Karpas-422 (cell line): ENCODE data around the gene KCNQ1. TPM values are rescaled to one million over a fixed set of nuclear protein-coding genes. Genes with fewer than 3 reads are reported as not detected.

Experiments
- DNase-seq: peaks from one replicate; pipeline ENCODE4 v3.0.0-alpha.2; 2015
- H2AFZ ChIP-seq: fragments of 200-600 bp; sonication (generic); 2 replicates; pipeline ENCODE4 v1.6.1; 2014; ENCODE audit warnings: antibody characterized with exemption, low read length, mixed read lengths
- H3K27ac ChIP-seq: fragments of 200-600 bp; sonication (generic); 2 replicates; pipeline ENCODE4 v1.5.1; 2014; ENCODE audit warnings: mild to moderate bottlenecking, low read length, moderate library complexity
- H3K27me3 ChIP-seq: fragments of 200-600 bp; sonication (generic); 2 replicates; pipeline ENCODE4 v1.6.1; 2014; ENCODE audit warnings: low read length, mixed read lengths
- H3K36me3 ChIP-seq: fragments of 200-600 bp; sonication (generic); 2 replicates; pipeline ENCODE4 v1.6.1; 2014; ENCODE audit warnings: low read length, mixed read lengths; ENCODE audit not compliant: insufficient read depth
- H3K4me1 ChIP-seq: fragments of 200-600 bp; sonication (generic); 2 replicates; pipeline ENCODE4 v1.6.1; 2014; ENCODE audit warnings: mild to moderate bottlenecking, low read length, mixed read lengths
- H3K4me2 ChIP-seq: fragments of 200-600 bp; sonication (generic); 2 replicates; pipeline ENCODE4 v1.6.1; 2014; ENCODE audit warnings: low read length, low read depth, mild to moderate bottlenecking; ENCODE audit not compliant: poor library complexity, severe bottlenecking
- H3K4me3 ChIP-seq: fragments of 200-600 bp; sonication (generic); 2 replicates; pipeline ENCODE4 v1.5.1; 2014; ENCODE audit warnings: mild to moderate bottlenecking, antibody characterized with exemption, low read length, mixed read lengths
- H3K79me2 ChIP-seq: fragments of 200-600 bp; sonication (generic); 2 replicates; pipeline ENCODE4 v1.6.1; 2014; ENCODE audit warnings: mild to moderate bottlenecking, low read length, mixed read lengths
- H3K9ac ChIP-seq: fragments of 200-600 bp; sonication (generic); 2 replicates; pipeline ENCODE4 v1.6.0; 2014; ENCODE audit warnings: low read length
- H3K9me2 ChIP-seq: fragments of 200-600 bp; sonication (generic), shearing (Covaris generic); replicated peaks from 2 replicates; pipeline ENCODE4 v1.6.0; 2014; ENCODE audit warnings: mild to moderate bottlenecking, low read length, moderate library complexity; ENCODE audit not compliant: insufficient read depth
- H3K9me3 ChIP-seq: fragments of 300-700, 200-600 bp; sonication (generic); 2 replicates; pipeline ENCODE4 v1.6.1; 2014; ENCODE audit warnings: low read length, mixed read lengths
- H4K20me1 ChIP-seq: fragments of 200-600 bp; sonication (generic); 2 replicates; pipeline ENCODE4 v1.6.1; 2014; ENCODE audit warnings: mild to moderate bottlenecking, antibody characterized with exemption, low read length, low read depth; ENCODE audit not compliant: insufficient read depth
- total RNA-seq: library from RNA; depleted of rRNA; stranded (reverse); fragments of >200 nt; shearing (Covaris generic); gene quantifications from 2 replicates; pipeline ENCODE4 v1.2.3, GENCODE V29; 2014; ENCODE audit warnings: low replicate concordance

Gene KCNQ1
- total RNA-seq, 1 experiment from 2014 or later = not detected

- no peaks in the 10 kb centered on the region for H3K79me2 ChIP-seq
- H3K36me3 ChIP-seq = no peaks in the 10 kb centered on the region
- H3K9me2 ChIP-seq = no peaks in the 10 kb centered on the region
- H3K9ac ChIP-seq = no peak overlapping the region
- no peak overlapping the region for H3K27ac ChIP-seq
- no peak overlapping the region for H3K4me2 ChIP-seq
- DNase-seq = no peak
- no peaks in the 10 kb centered on the region for H3K27me3 ChIP-seq
- H4K20me1 ChIP-seq = no peaks in the 10 kb centered on the region
- no peak overlapping the region for H3K4me3 ChIP-seq
- no peaks in the 10 kb centered on the region for H3K9me3 ChIP-seq
- no peaks in the 10 kb centered on the region for H3K4me1 ChIP-seq
- H2AFZ ChIP-seq = no peak overlapping the region
Measured at GRCh38 chr11:2517386-2518064, 72.7 kb downstream of the KCNQ1 start.

GRCh38 chr11:2518111-2518982 is 73.5 kb downstream of the KCNQ1 start:
- Histone ChIP-seq H3K9ac (no peak overlapping the region), H3K9me2 (no peaks in the 10 kb centered on the region), H3K36me3 (no peaks in the 10 kb centered on the region), H4K20me1 (no peaks in the 10 kb centered on the region), H3K9me3 (no peaks in the 10 kb centered on the region), H3K4me2 (no peak overlapping the region), H2AFZ (no peak overlapping the region), H3K79me2 (no peaks in the 10 kb centered on the region), H3K4me1 (no peaks in the 10 kb centered on the region), H3K4me3 (no peak overlapping the region), H3K27me3 (no peaks in the 10 kb centered on the region), H3K27ac (no peak overlapping the region)
- DNase-seq = no peak

DNA sequence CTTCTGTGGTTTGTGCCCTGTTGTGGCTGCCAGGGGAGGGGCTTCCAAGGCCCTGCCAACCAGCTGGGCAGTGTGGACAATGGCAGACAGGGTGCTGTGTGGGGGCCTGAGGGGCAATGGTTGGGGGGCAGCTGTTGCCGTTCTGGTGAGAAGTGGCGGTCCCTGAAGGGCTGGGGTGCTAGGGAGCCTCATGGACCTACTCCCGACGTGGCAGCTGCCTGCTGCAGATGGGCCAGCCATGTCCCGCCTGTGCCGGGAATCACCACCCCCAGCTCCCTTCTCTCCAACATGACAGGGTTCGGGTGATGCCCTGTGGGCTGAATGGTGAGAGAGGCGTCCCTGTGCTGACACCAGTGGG is 74.2 kb downstream of the KCNQ1 start:
- no peak for DNase-seq
- H2AFZ ChIP-seq = no peak overlapping the region
- H3K9me2 ChIP-seq = no peaks in the 10 kb centered on the region
- no peaks in the 10 kb centered on the region for H4K20me1 ChIP-seq
- H3K36me3 ChIP-seq = no peaks in the 10 kb centered on the region
- H3K4me1 ChIP-seq = no peaks in the 10 kb centered on the region
- H3K27me3 ChIP-seq = no peaks in the 10 kb centered on the region
- no peak overlapping the region for H3K9ac ChIP-seq
- H3K27ac ChIP-seq = no peak overlapping the region
- no peak overlapping the region for H3K4me3 ChIP-seq
- H3K9me3 ChIP-seq = no peaks in the 10 kb centered on the region
- no peaks in the 10 kb centered on the region for H3K79me2 ChIP-seq
- no peak overlapping the region for H3K4me2 ChIP-seq

DNA sequence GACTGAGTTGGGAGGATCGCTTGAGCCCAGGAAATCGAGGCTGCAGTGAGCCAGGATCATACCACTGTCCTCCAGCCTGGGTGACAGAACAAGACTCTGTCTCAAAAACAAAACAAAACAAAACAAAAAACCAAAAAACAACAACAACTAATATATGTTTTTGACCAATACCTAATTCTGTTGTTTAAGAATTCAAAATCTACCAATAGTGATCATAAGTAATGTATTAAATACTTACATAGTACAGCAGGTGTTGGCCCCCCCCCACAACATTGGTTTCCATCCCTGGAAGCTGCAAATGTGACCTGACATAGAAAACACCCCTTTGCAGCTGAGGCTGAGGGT is 74.7 kb downstream of the KCNQ1 start:
- H3K27me3 ChIP-seq = no peaks in the 10 kb centered on the region
- no peaks in the 10 kb centered on the region for H4K20me1 ChIP-seq
- no peaks in the 10 kb centered on the region for H3K4me1 ChIP-seq

GRCh38 chr11:2519862-2520735 is 75.3 kb downstream of the KCNQ1 start:
- H3K27ac ChIP-seq = no peak overlapping the region
- no peaks in the 10 kb centered on the region for H4K20me1 ChIP-seq
- no peak overlapping the region for H3K9ac ChIP-seq
- no peak for DNase-seq
- H3K36me3 ChIP-seq = no peaks in the 10 kb centered on the region
- H3K4me3 ChIP-seq = no peak overlapping the region
- no peaks in the 10 kb centered on the region for H3K4me1 ChIP-seq
- no peaks in the 10 kb centered on the region for H3K27me3 ChIP-seq
- no peak overlapping the region for H3K4me2 ChIP-seq
- no peak overlapping the region for H2AFZ ChIP-seq
- H3K9me2 ChIP-seq = no peaks in the 10 kb centered on the region
- no peaks in the 10 kb centered on the region for H3K9me3 ChIP-seq
- no peaks in the 10 kb centered on the region for H3K79me2 ChIP-seq

More for the DNA sequence above, 74.7 kb downstream of the KCNQ1 start:
- no peaks in the 10 kb centered on the region for H3K9me3 ChIP-seq
- H3K9me2 ChIP-seq = no peaks in the 10 kb centered on the region
- H3K9ac ChIP-seq = no peak overlapping the region
- no peak for DNase-seq
- H2AFZ ChIP-seq = no peak overlapping the region
- no peaks in the 10 kb centered on the region for H3K79me2 ChIP-seq
- no peak overlapping the region for H3K27ac ChIP-seq
- no peak overlapping the region for H3K4me2 ChIP-seq
- no peak overlapping the region for H3K4me3 ChIP-seq
- no peaks in the 10 kb centered on the region for H3K36me3 ChIP-seq

DNA sequence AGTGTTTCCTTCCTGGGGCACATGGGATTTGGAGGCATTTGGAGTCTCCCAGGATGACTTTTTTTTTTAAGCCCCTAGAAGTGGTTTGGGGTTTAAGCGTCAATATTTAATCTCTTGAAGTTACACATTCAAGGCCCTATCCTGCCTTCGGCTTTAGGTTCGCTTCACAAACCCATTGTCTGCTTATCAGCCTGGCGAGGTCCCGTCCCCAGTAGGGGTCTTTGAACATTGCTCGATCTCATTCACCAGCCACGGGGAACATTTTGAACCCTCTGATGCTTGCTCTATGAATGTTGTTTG is 75.9 kb downstream of the KCNQ1 start:
- H4K20me1 ChIP-seq = no peaks in the 10 kb centered on the region
- H3K4me3 ChIP-seq = no peak overlapping the region
- H3K4me2 ChIP-seq = no peak overlapping the region
- H2AFZ ChIP-seq = no peak overlapping the region
- no peaks in the 10 kb centered on the region for H3K79me2 ChIP-seq
- DNase-seq = no peak
- H3K9me3 ChIP-seq = no peaks in the 10 kb centered on the region
- peaks cover 1% of the 10 kb centered on the region for H3K4me1 ChIP-seq
- H3K27me3 ChIP-seq = no peaks in the 10 kb centered on the region
- H3K9me2 ChIP-seq = no peaks in the 10 kb centered on the region
- no peak overlapping the region for H3K9ac ChIP-seq
- no peaks in the 10 kb centered on the region for H3K36me3 ChIP-seq
- H3K27ac ChIP-seq = no peak overlapping the region

GRCh38 chr11:2521081-2521732 is 76.4 kb downstream of the KCNQ1 start:
- DNase-seq = no peak
- H3K9me2 ChIP-seq = no peaks in the 10 kb centered on the region
- H3K4me1 ChIP-seq = peaks cover 6% of the 10 kb centered on the region
- H3K9ac ChIP-seq = no peak overlapping the region
- no peaks in the 10 kb centered on the region for H3K9me3 ChIP-seq
- H3K4me2 ChIP-seq = no peak overlapping the region
- H3K36me3 ChIP-seq = no peaks in the 10 kb centered on the region
- H3K27ac ChIP-seq = no peak overlapping the region
- H3K79me2 ChIP-seq = no peaks in the 10 kb centered on the region
- H4K20me1 ChIP-seq = no peaks in the 10 kb centered on the region
- no peak overlapping the region for H2AFZ ChIP-seq
- H3K27me3 ChIP-seq = no peaks in the 10 kb centered on the region
- no peak overlapping the region for H3K4me3 ChIP-seq
